Lower leg skin (tissue), 4 donors: ENCODE data around the gene KCNMA1. TPM values are rescaled to one million over a fixed set of nuclear protein-coding genes. Genes with fewer than 3 reads are reported as not detected.

ENCODE experiments used
- DNase-seq, 2 donors: peaks; one replicate each; pipeline ENCODE4 v3.0.0-alpha.2; 2019; ENCODE audit warnings: low spot score in 2 of 2
- H3K4me3 ChIP-seq: fragments of 200-600 bp; sonication (generic); 2 replicates; pipeline ENCODE4 v1.5.1; 2017; ENCODE audit warnings: mild to moderate bottlenecking, low read depth; ENCODE audit not compliant: poor library complexity, severe bottlenecking
- POLR2A ChIP-seq, 2 donors: fragments of 450-650 bp; IDR thresholded peaks; one replicate each; pipeline ENCODE4 v1.6.1; 2016 to 2017; ENCODE audit warnings: antibody characterized with exemption in 2 of 2, mild to moderate bottlenecking in 1 of 2, moderate library complexity in 1 of 2
- WGBS, 2 donors: methylation state at CpG; one replicate each; pipeline ENCODE4 v1.1.5; 2018; 5-methylcytosine and 5-hydroxymethylcytosine counted together
- intact Hi-C: fragments of 100-400 bp; cut with DNase I; formaldehyde crosslinking; loops from one replicate; pipeline ENCODE4 v1.15.0; 2023; ENCODE audit warnings: low total_unique reads
- total RNA-seq, 4 donors: library from RNA; depleted of rRNA; stranded (reverse); fragments of >200 nt; gene quantifications; one replicate each; pipeline ENCODE4 v1.1.0, GENCODE V29; 2016
- TF ChIP-seq, protein P1 (sequence below), 3 donors: fragments of 450-650 bp; IDR thresholded peaks; one replicate each; pipeline ENCODE4 v1.5.1; 2016; ENCODE audit warnings: antibody characterized with exemption in 3 of 3, mild to moderate bottlenecking in 3 of 3, moderate library complexity in 2 of 3

Gene KCNMA1
- total RNA-seq, 4 donors from 2014 or later, result 4.1 to 9.9 (median 6.5) TPM

DNA sequence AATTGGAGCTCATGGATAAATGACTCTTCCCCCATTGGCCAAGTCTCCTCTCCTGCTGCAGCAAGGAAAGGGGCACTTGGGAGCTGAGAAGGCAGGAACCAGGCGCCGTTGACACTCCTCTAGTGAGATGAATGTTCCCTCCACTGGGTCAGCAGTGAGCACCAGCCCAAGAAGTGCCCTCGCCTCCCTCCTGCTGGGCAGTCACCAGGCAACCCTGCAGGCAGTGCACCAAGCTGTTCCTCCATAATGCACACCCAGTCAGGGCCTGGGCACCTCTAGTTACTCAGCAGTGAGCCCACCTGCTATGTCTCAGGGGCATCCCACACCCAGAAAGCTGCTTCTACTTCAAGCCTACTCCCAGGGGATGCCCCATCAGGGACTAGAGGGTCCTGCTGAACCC is 84.3 kb downstream of the KCNMA1 start:
- TF ChIP-seq, protein P1, sequence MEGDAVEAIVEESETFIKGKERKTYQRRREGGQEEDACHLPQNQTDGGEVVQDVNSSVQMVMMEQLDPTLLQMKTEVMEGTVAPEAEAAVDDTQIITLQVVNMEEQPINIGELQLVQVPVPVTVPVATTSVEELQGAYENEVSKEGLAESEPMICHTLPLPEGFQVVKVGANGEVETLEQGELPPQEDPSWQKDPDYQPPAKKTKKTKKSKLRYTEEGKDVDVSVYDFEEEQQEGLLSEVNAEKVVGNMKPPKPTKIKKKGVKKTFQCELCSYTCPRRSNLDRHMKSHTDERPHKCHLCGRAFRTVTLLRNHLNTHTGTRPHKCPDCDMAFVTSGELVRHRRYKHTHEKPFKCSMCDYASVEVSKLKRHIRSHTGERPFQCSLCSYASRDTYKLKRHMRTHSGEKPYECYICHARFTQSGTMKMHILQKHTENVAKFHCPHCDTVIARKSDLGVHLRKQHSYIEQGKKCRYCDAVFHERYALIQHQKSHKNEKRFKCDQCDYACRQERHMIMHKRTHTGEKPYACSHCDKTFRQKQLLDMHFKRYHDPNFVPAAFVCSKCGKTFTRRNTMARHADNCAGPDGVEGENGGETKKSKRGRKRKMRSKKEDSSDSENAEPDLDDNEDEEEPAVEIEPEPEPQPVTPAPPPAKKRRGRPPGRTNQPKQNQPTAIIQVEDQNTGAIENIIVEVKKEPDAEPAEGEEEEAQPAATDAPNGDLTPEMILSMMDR (IDR thresholded peaks at IDR 0.05), result no peak
- no peak for TF ChIP-seq POLR2A (IDR thresholded peaks at IDR 0.05)
- 81 to 94% methylated on average over 3 of the region's 3 CpGs for WGBS, 2 donors
- peak in 1 of 2 donors; percentile 53 for DNase-seq
- H3K4me3 ChIP-seq, result no peak overlapping the region
- intact Hi-C loops, result no loop called here

DNA sequence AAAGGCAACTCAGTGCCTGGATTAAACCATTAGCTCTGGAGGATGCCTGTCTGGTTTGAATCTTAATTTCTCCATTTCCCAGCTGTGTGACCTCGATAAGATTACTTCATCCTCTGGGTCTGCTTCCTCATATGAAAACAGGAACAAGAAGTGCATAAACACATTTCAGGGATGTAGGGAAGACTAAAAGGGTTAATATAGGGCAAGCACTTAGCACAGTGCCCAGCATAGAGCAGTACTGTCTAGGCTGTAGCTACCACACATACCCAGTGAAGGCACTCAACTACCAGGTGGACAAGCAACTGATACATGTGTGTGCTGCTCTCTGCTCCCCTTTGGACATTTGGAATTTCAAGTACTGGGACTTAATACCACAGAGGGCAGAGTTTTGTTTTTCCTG is 85.4 kb downstream of the KCNMA1 start:
- intact Hi-C loops, result no loop called here
- TF ChIP-seq POLR2A (IDR thresholded peaks at IDR 0.05), result no peak
- TF ChIP-seq, protein P1 (IDR thresholded peaks at IDR 0.05), result no peak
- DNase-seq, result no peak
- 70 to 78% methylated on average over 1 of the region's 1 CpG for WGBS, 2 donors
- H3K4me3 ChIP-seq, result no peak overlapping the region

DNA sequence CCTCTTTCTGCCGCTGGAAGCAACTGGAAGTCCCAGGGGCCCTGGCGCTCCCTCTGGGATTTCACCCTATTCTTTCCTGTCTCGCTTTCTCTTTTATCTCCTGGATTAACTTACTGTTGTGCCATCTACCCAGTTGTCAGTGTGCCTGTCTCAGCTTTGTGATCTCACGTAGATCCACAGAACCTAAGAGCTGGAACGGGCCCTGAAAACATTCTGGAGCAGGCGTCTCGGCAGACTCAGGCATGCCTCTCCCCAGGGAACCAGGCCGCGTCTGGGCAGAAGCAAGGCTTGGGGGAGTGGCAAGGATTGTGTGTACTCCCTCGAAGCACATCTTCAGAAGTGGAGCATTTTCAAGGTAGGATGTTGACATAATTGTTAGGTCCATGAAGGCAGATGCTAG is 87.2 kb downstream of the KCNMA1 start:
- H3K4me3 ChIP-seq, result no peak overlapping the region
- intact Hi-C loops, result no loop called here
- WGBS, 2 donors, result 42 to 43% methylated on average over 10 of the region's 10 CpGs
- TF ChIP-seq POLR2A (IDR thresholded peaks at IDR 0.05), result no peak
- TF ChIP-seq, protein P1 (IDR thresholded peaks at IDR 0.05), result no peak
- peak in 1 of 2 donors; percentile 80 for DNase-seq

DNA sequence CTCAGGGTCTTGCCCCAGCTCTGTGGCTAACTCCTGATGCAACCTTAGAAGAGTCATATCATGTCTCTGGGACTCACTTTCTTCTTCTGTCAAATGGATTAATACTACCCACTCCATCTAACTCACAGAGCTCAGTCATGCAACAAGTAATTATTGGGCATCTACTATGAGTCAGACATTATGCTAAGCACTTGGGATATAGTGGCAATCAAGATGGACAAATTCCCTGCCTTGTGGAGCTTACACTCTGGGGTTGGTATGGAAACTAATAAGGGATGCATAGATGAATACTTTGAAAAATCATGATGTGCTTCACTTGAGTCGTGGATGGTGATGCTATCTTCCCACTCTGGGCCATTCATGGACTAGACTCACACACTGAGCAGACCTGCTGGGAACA is 88.9 kb downstream of the KCNMA1 start:
- H3K4me3 ChIP-seq, result no peak overlapping the region
- intact Hi-C loops, result no loop called here
- TF ChIP-seq, protein P1 (IDR thresholded peaks at IDR 0.05), result no peak
- TF ChIP-seq POLR2A (IDR thresholded peaks at IDR 0.05), result no peak
- DNase-seq, result no peak
- 85 to 89% methylated on average over 1 of the region's 1 CpG for WGBS, 2 donors

DNA sequence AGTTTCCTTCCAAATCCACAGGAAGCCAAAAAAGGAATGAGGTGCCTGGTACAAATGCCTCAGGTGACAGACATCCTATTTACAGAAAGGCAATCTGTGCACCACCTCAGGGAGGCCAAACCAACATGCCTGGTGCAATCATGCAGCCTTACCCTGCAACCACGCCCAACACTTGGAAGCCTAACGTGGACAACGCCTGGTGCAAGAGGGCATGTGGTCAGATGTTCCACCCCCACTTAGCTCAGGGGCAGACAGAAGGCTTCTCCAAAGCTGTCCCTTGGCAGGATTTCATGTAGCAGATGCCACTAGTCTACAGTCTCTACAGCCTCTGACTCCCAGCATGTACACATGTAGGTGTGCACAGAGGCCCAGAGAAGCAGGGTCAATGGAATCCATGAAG is 89.5 kb downstream of the KCNMA1 start:
- intact Hi-C loops, result no loop called here
- TF ChIP-seq, protein P1 (IDR thresholded peaks at IDR 0.05), result no peak
- no peak for TF ChIP-seq POLR2A (IDR thresholded peaks at IDR 0.05)
- H3K4me3 ChIP-seq, result no peak overlapping the region
- WGBS, 2 donors, result 50 to 78% methylated on average over 3 of the region's 3 CpGs
- DNase-seq, result peak in 1 of 2 donors; percentile 83

DNA sequence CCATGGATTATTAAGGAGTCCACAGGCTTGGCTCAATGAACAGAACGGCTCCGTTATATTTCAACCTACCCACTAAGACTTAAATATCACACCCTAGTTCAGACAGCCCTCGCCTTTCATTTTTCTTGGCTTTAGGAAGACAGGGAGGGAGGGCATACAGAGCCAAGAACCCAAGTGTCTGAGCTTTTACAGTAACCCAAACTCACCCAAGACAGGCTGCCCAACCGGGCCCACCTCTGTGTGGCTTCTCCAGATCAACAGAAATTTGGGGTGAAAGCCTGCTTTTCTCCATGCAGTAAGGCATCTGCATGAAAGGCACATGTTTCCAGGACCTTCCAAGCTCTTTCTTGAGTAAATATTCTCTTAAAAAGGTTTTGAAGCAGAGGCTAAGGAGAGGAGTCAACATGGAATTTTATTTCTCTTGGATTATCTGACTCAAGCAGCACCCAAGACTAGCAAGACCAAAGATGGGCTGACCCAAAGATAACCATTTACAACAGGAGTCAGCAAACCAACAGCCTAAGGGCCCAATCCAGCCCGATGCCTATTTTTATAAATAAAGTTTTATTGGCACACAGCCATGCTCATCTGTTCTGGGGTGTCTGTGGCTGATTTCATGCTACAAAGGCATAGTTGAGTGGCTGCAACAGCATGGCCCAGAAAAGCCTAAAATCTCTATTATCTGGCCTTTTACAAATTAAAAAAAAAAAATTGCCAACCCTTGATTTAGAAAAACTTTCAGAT is 90.1 kb downstream of the KCNMA1 start:
- intact Hi-C loops, result no loop called here
- 83 to 91% methylated on average over 5 of the region's 5 CpGs for WGBS, 2 donors
- H3K4me3 ChIP-seq, result no peak overlapping the region
- TF ChIP-seq, protein P1 (IDR thresholded peaks at IDR 0.05), result no peak
- TF ChIP-seq POLR2A (IDR thresholded peaks at IDR 0.05), result no peak
- peak in 1 of 2 donors; percentile 66 for DNase-seq
